Prostate gland (tissue), 2 donors: ENCODE data around the gene CAB39. TPM values are rescaled to one million over a fixed set of nuclear protein-coding genes. Genes with fewer than 3 reads are reported as not detected.
"Not testable (repeated sequence)": the region's sequence is repeated elsewhere in the genome, so short reads cannot be mapped to it uniquely, and the experiment has no call there.

Experiments used
- DNase-seq: peaks from one replicate; pipeline ENCODE4 v3.0.0-alpha.2; 2019; ENCODE audit warnings: low spot score
- H3K27ac ChIP-seq, 2 donors: fragments of 200-600 bp; sonication (generic); 2 replicates each; pipeline ENCODE4 v1.5.1; 2017 to 2019
- H3K27me3 ChIP-seq: fragments of 200-600 bp; sonication (generic); replicated peaks from 2 replicates; pipeline ENCODE4 v1.5.1; 2019; ENCODE audit not compliant: insufficient read depth
- H3K36me3 ChIP-seq, 2 donors: fragments of 200-600 bp; sonication (generic); 1 replicate in 1 of 2; 2 replicates in 1 of 2; pipeline versions ENCODE4 v1.5.1 to v1.8.1; 2017 to 2019
- H3K4me1 ChIP-seq: fragments of 200-600 bp; sonication (generic); replicated peaks from 2 replicates; pipeline ENCODE4 v1.5.1; 2019
- H3K4me3 ChIP-seq, 2 donors: fragments of 200-600 bp; sonication (generic); 2 replicates each; pipeline ENCODE4 v1.5.1; 2017 to 2019
- H3K9me3 ChIP-seq: fragments of 200-600 bp; sonication (generic); 2 replicates; pipeline ENCODE4 v1.5.1; 2017
- CTCF ChIP-seq, 4 experiments: fragments of 200-600 bp in 2 of 4; fragments of 450-650 bp in 2 of 4; sonication (generic) in 2 of 4; IDR thresholded peaks; 1 replicate in 3 of 4; 2 replicates in 1 of 4; pipeline ENCODE4 v1.5.1; 2016 to 2019; ENCODE audit warnings: antibody characterized with exemption in 4 of 4, mild to moderate bottlenecking in 2 of 4, moderate library complexity in 2 of 4
- POLR2A ChIP-seq: fragments of 450-650 bp; IDR thresholded peaks from one replicate; pipeline ENCODE4 v1.6.1; 2016; ENCODE audit warnings: antibody characterized with exemption, mild to moderate bottlenecking
- POLR2AphosphoS5 ChIP-seq: sonication (generic); formaldehyde crosslinking; IDR thresholded peaks from one replicate; pipeline ENCODE4 v1.6.1; 2017; ENCODE audit warnings: antibody characterized with exemption
- WGBS: methylation state at CpG from one replicate; pipeline ENCODE4 v1.1.5; 2018; 5-methylcytosine and 5-hydroxymethylcytosine counted together
- intact Hi-C: fragments of 100-400 bp; cut with DNase I; formaldehyde crosslinking; loops from one replicate; pipeline ENCODE4 v1.14.2; 2022
- total RNA-seq, 2 donors: library from RNA; depleted of rRNA; stranded (reverse); fragments of >200 nt; gene quantifications; one replicate each; pipeline ENCODE4 v1.1.0, GENCODE V29; 2016

The CAB39 gene
- total RNA-seq, 2 donors from 2014 or later, result 75.4 to 105 TPM

- intact Hi-C loops, result no loop called here
- DNase-seq, result no peak
- Histone ChIP-seq H3K4me1 (no peaks in the 10 kb centered on the region), H3K9me3 (no peaks in the 10 kb centered on the region), H3K36me3 (no peaks in the 10 kb centered on the region), H3K4me3 (no peak overlapping the region), H3K27me3 (no peaks in the 10 kb centered on the region), H3K27ac (no peak overlapping the region)
- no peak for TF ChIP-seq POLR2AphosphoS5
- TF ChIP-seq POLR2A, result no peak
- no peak for TF ChIP-seq CTCF (IDR thresholded peaks at IDR 0.05)
- 75% methylated on average over 6 of the region's 6 CpGs for WGBS
These were observed 17.1 kb upstream of the CAB39 start for GRCh38 chr2:230695551-230695950.

GRCh38 chr2:230696670-230697069, 16.0 kb upstream of the CAB39 start:
- no peak for DNase-seq
- intact Hi-C loops, result no loop called here

GRCh38 chr2:230697676-230698075, 15.0 kb upstream of the CAB39 start:
- Histone ChIP-seq H3K9me3 (no peaks in the 10 kb centered on the region), H3K4me3 (no peak overlapping the region), H3K27ac (no peak overlapping the region), H3K4me1 (no peaks in the 10 kb centered on the region), H3K27me3 (no peaks in the 10 kb centered on the region), H3K36me3 (no peaks in the 10 kb centered on the region)
- intact Hi-C loops, result no loop called here
- DNase-seq, result no peak
- no peak for TF ChIP-seq POLR2AphosphoS5
- no peak for TF ChIP-seq CTCF (IDR thresholded peaks at IDR 0.05)
- no peak for TF ChIP-seq POLR2A
- WGBS, result 79% methylated on average over 4 of the region's 4 CpGs

More at GRCh38 chr2:230696670-230697069, 16.0 kb upstream of the CAB39 start:
- Histone ChIP-seq H3K4me3 (no peak overlapping the region), H3K27me3 (no peaks in the 10 kb centered on the region), H3K9me3 (no peaks in the 10 kb centered on the region), H3K4me1 (no peaks in the 10 kb centered on the region), H3K36me3 (no peaks in the 10 kb centered on the region), H3K27ac (no peak overlapping the region)
- TF ChIP-seq POLR2AphosphoS5 (no peak), POLR2A (no peak), CTCF (IDR thresholded peaks at IDR 0.05) (no peak)

- 73% methylated on average over 3 of the region's 3 CpGs for WGBS
- H3K27ac ChIP-seq, H3K4me3 ChIP-seq, intact Hi-C loops, H3K27me3 ChIP-seq, DNase-seq, H3K36me3 ChIP-seq, H3K9me3 ChIP-seq, H3K4me1 ChIP-seq: not testable (repeated sequence)
These were observed 13.9 kb upstream of the CAB39 start for GRCh38 chr2:230698753-230699152.

GRCh38 chr2:230700447-230700846, 12.2 kb upstream of the CAB39 start:
- no peaks in the 10 kb centered on the region for H3K27me3 ChIP-seq
- no peaks in the 10 kb centered on the region for H3K4me1 ChIP-seq
- H3K4me3 ChIP-seq, result no peak overlapping the region
- H3K36me3 ChIP-seq, result no peaks in the 10 kb centered on the region
- no peak for DNase-seq
- TF ChIP-seq POLR2A, result no peak
- no peak for TF ChIP-seq POLR2AphosphoS5
- TF ChIP-seq CTCF (IDR thresholded peaks at IDR 0.05), result no peak
- intact Hi-C loops, result no loop called here
- H3K27ac ChIP-seq, result no peak overlapping the region
- no peaks in the 10 kb centered on the region for H3K9me3 ChIP-seq
